GM18951 (cell line): ENCODE measurements around the gene CHRM4.

Experiments used
- POLR2A ChIP-seq: IDR thresholded peaks from 4 replicates; pipeline ENCODE4 v1.6.1; 2011; ENCODE audit warnings: mild to moderate bottlenecking; ENCODE audit not compliant: insufficient read length, insufficient read depth; ENCODE audit errors: extremely low read depth
- in situ Hi-C: fragments of 300-500 bp; cut with MboI; formaldehyde crosslinking; loops from one replicate; pipeline ENCODE4 v1.12.0; 2022; ENCODE audit warnings: low sequenced_read_pairs, mixed read lengths, inconsistent platforms; ENCODE audit not compliant: unreplicated experiment

Gene CHRM4

DNA sequence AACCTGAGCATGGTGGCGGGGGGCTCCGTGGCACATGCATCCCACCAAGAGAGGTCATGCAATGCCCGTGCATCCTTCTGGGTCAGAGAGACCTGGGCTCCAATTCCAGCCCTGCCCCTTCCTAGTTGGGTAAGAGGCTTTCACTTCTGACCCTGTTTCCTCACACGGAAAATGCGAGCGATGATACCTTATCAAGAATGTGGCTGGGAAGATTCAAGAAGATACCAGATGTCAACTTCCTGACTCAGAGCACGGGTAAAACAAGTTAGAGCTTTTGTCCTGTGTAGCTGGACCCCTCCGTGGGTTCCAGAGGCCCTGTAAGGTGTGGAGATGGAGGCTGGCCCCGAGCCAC, 53.0 kb downstream of the CHRM4 start:
- in situ Hi-C loops, result no loop called here
- no peak for TF ChIP-seq POLR2A

DNA sequence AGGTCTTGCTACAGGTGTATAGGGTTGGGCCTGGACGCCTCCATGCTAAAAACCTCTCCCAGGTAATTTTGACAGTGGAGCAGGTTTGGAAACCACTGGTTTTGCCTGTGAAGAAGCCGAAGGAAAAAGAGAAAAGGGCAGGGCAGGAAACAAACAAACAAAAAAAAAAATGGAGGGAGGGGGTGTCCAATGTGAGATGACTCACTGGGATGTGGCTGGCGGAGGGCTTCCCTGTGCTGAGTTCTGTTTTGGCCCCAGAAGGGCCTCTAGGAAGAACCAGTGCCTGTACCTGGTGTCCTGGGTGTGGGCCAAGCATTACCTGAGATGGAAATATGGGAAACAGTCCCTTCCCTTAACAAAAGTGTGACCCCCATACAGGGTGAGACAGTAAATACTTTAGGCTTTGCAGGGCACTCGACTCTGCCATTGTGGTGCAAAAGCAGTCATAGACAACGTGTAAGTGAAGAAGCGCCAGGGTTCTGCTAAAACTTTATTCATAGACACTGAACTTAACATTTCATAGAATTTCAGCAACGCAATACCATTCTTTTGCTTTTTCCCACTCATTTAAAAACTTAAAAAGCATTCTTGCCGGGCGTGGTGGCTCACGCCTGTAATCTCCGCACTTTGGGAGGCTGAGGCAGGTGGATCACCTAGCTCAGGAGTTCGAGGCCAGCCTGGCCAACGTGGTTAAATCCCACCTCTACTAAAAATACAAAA, 53.8 kb downstream of the CHRM4 start:
- in situ Hi-C loops, result no loop called here
- no peak for TF ChIP-seq POLR2A

DNA sequence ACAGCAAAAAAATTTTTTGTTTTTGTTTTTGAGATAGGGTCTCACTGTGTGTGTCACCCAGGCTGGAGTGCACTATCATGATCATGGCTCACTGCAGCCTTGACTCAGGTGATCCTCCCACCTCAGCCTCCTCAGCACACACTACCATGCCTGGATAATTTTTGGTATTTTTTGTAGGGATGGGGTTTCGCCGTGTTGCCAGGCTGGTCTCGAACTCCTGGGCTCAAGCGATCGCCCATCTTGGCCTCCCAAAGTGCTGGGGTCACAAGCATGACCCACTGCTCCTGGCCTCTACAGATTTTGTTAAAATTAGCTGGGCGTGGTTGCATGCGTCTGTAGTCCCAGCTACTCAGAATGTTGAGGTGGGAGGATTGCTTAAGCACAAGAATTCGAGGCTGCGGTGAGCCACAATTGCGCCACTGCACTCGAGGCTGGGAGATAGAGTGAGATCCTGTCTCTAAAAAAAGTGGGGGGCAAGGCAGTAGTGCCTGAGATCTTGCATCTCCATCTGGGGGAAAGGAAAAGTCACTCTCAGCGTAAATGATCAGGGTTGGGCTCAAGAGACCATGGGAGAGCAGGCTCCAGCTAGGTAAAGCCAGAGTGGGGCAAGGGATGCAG, 54.9 kb downstream of the CHRM4 start:
- in situ Hi-C loops, result no loop called here
- no peak for TF ChIP-seq POLR2A

DNA sequence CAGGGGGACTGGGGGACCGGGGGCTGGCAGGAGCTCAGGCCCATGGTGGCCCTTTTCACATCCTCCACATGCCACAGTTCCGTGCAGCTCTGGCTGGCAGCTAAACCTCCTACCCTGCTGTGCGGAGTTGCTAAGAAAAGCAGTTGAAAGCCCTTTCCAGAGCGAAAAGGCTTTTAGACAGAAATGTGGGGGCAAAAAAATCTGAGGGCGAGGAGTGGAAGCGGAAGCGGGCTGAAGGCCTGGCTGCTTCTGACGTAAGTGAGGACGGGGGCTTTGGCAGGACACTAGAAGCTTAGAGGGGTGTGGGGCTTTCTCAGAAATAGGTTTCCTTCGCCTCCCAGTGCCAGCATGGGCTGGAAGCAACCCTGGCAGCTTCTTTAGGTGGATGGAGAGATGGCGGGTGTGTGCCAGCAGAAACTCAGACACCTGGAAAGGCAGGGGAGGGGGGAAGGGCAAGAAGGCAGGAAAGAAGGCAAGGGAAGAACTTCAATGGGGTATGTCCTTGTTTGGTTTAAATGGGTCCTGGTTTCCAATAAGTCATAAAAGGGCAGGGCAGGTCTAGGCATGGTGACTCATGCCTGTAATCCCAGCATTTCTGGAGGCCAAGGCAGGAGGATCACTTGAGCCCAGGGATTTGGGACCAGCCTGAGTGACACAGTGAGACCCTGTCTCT, 55.5 kb downstream of the CHRM4 start:
- in situ Hi-C loops, result no loop called here
- no peak for TF ChIP-seq POLR2A

DNA sequence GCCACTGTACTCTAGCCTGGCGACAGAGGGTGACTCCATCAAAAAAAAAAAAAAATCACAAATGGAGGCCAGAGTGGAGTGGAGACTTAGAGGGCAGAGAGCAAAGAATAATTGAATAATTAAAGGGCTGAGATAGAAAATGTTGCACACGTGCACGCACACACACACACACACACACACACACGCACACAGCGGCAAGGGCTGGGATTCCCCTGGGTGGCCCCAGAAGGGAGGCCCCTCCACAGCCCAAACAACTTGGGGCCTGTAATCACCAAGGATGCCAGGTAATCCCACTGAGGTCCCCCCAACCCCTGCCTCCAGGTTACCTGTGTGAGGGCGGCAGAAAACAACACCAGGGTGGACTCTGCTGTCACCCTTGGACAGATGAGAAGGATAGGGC, 56.3 kb downstream of the CHRM4 start:
- in situ Hi-C loops, result no loop called here
- no peak for TF ChIP-seq POLR2A

DNA sequence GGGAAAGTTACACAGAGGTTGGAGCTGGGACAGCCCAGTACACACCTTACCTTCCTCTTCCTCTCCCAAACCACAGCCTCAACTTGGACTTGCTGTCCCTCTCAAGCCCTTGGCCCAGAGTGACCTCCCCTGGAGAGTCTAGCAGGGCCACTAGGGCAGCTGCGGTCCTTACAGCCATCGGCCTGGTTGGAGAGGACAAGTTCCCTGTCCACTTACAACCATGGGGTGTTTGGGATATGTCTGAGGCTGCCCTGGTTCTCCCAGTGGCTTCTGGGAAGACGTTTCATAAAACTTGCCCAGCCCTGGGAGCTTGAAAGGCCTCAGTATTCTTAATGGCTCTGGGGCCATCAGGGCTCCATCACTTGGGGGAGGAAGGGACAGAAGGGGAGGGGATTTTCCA, 57.4 kb downstream of the CHRM4 start:
- TF ChIP-seq POLR2A, result no peak
- in situ Hi-C loops, result no loop called here
